SH-SY5Y (cell line): Measurements from ENCODE around the gene DAP.

Experiments
- GATA2 ChIP-seq: IDR thresholded peaks from 2 replicates; pipeline ENCODE4 v1.6.1; 2011; ENCODE audit warnings: mild to moderate bottlenecking, low read depth, low read length
- GATA3 ChIP-seq: IDR thresholded peaks from 2 replicates; pipeline ENCODE4 v1.6.1; 2011; ENCODE audit warnings: low read depth, mild to moderate bottlenecking, low read length, moderate library complexity

GRCh38 chr5:10660720-10661387 lies 100.2 kb downstream of the DAP start:
- TF ChIP-seq GATA2 (no peak), GATA3 (no peak)
